OCI-LY3 (cell line): ENCODE measurements around the gene IGHMBP2.

Source experiments
- H2AFZ ChIP-seq: fragments of 200-600, 300-600 bp; shearing (Covaris generic); 2 replicates; pipeline ENCODE4 v1.6.0; 2014; ENCODE audit warnings: antibody characterized with exemption, low read depth, low read length
- H3K27ac ChIP-seq: fragments of 200-600, 300-600 bp; sonication (generic); 2 replicates; pipeline ENCODE4 v1.5.1; 2014; ENCODE audit warnings: mild to moderate bottlenecking, low read length, moderate library complexity, mixed read lengths
- H3K27me3 ChIP-seq: fragments of 200-600, 300-600 bp; sonication (generic); 2 replicates; pipeline ENCODE4 v1.6.1; 2014; ENCODE audit warnings: low read depth, low read length, mixed read lengths
- H3K36me3 ChIP-seq: fragments of 200-600, 300-600 bp; sonication (generic); replicated peaks from 2 replicates; pipeline ENCODE3; 2014; ENCODE audit warnings: low read depth, low read length, mixed read lengths
- H3K4me1 ChIP-seq: fragments of 300-600, 200-600 bp; sonication (generic); 2 replicates; pipeline ENCODE4 v1.6.1; 2014; ENCODE audit warnings: low read length, mixed read lengths
- H3K4me2 ChIP-seq: fragments of 200-600, 300-600 bp; sonication (generic); 2 replicates; pipeline ENCODE4 v1.6.1; 2014; ENCODE audit warnings: low read length, mixed read lengths
- H3K4me3 ChIP-seq: fragments of 300-600, 200-600 bp; sonication (generic); 2 replicates; pipeline ENCODE4 v1.5.1; 2014; ENCODE audit warnings: antibody characterized with exemption, mild to moderate bottlenecking, low read length, moderate library complexity
- H3K79me2 ChIP-seq: fragments of 300-600, 200-600 bp; shearing (Covaris generic); 2 replicates; pipeline ENCODE4 v1.6.1; 2014; ENCODE audit warnings: mild to moderate bottlenecking, low read length, mixed read lengths
- H3K9ac ChIP-seq: fragments of 300-600, 200-600 bp; shearing (Covaris generic); 2 replicates; pipeline ENCODE4 v1.6.0; 2014; ENCODE audit warnings: mild to moderate bottlenecking, low read length, moderate library complexity
- H3K9me3 ChIP-seq: fragments of 200-600, 300-600 bp; shearing (Covaris generic); 2 replicates; pipeline ENCODE4 v1.6.1; 2014; ENCODE audit warnings: low read length, mixed read lengths; ENCODE audit not compliant: insufficient read depth
- H4K20me1 ChIP-seq: fragments of 200-600, 300-600 bp; sonication (generic); 2 replicates; pipeline ENCODE4 v1.6.1; 2016; ENCODE audit warnings: low read length, mixed read lengths; ENCODE audit not compliant: insufficient read depth
- CTCF ChIP-seq: fragments of 200-600, 300-600 bp; sonication (generic); IDR thresholded peaks from 2 replicates; pipeline ENCODE4 v1.5.1; 2014; ENCODE audit warnings: antibody characterized with exemption, low read length, low read depth
- EZH2phosphoT487 ChIP-seq: fragments of 200-600 bp; shearing (Covaris generic); IDR thresholded peaks from 2 replicates; pipeline ENCODE4 v1.6.1; 2018; ENCODE audit warnings: antibody characterized with exemption, mixed run types, low read depth

The IGHMBP2 gene

GRCh38 chr11:68978931-68979594 is 75.4 kb downstream of the IGHMBP2 start:
- H3K4me2 ChIP-seq: no peak overlapping the region
- TF ChIP-seq CTCF (no peak), EZH2phosphoT487 (no peak)
- no peaks in the 10 kb centered on the region for H3K79me2 ChIP-seq
- H3K36me3 ChIP-seq: no peaks in the 10 kb centered on the region
- H2AFZ ChIP-seq: no peak overlapping the region
- H3K4me1 ChIP-seq: no peaks in the 10 kb centered on the region
- H3K27me3 ChIP-seq: peaks cover 19% of the 10 kb centered on the region
- H3K9ac ChIP-seq: no peak overlapping the region
- no peak overlapping the region for H3K27ac ChIP-seq
- H3K4me3 ChIP-seq: no peak overlapping the region
- H3K9me3 ChIP-seq: no peaks in the 10 kb centered on the region
- no peaks in the 10 kb centered on the region for H4K20me1 ChIP-seq

- no peak for TF ChIP-seq EZH2phosphoT487
- TF ChIP-seq CTCF: no peak
- no peaks in the 10 kb centered on the region for H4K20me1 ChIP-seq
- no peaks in the 10 kb centered on the region for H3K79me2 ChIP-seq
- H3K27me3 ChIP-seq: peaks cover 23% of the 10 kb centered on the region
- H3K4me3 ChIP-seq: no peak overlapping the region
- H3K4me2 ChIP-seq: no peak overlapping the region
- H3K9ac ChIP-seq: no peak overlapping the region
- no peak overlapping the region for H3K27ac ChIP-seq
- no peak overlapping the region for H2AFZ ChIP-seq
- H3K4me1 ChIP-seq: no peaks in the 10 kb centered on the region
- no peaks in the 10 kb centered on the region for H3K36me3 ChIP-seq
- H3K9me3 ChIP-seq: no peaks in the 10 kb centered on the region
These were observed 76.5 kb downstream of the IGHMBP2 start for GRCh38 chr11:68979931-68980775.

GRCh38 chr11:68980776-68981065 is 77.0 kb downstream of the IGHMBP2 start, which contains the start of gene MRGPRD:
TSS of gene MRGPRD (minus strand) at chr11:68980986. CDS start at chr11:68980986, 0 bp downstream.
- Histone ChIP-seq H3K4me2 (no peak within 1 kb of the TSS), H3K27ac (no peak within 1 kb of the TSS), H3K36me3 (no peaks in the 10 kb centered on the region), H3K9ac (no peak within 1 kb of the TSS), H3K79me2 (no peaks in the 10 kb centered on the region), H2AFZ (no peak within 1 kb of the TSS), H4K20me1 (no peaks in the 10 kb centered on the region), H3K27me3 (peaks cover 26% of the 10 kb centered on the region), H3K4me1 (no peaks in the 10 kb centered on the region), H3K9me3 (no peaks in the 10 kb centered on the region), H3K4me3 (no peak within 1 kb of the TSS)
- TF ChIP-seq EZH2phosphoT487 (no peak), CTCF (no peak)

- no peak overlapping the region for H3K4me3 ChIP-seq
- H2AFZ ChIP-seq: no peak overlapping the region
- H3K4me1 ChIP-seq: no peaks in the 10 kb centered on the region
- H3K27me3 ChIP-seq: peaks cover 34% of the 10 kb centered on the region
- H3K9ac ChIP-seq: no peak overlapping the region
- H3K27ac ChIP-seq: no peak overlapping the region
- TF ChIP-seq EZH2phosphoT487 (no peak), CTCF (no peak)
- H3K4me2 ChIP-seq: no peak overlapping the region
- no peaks in the 10 kb centered on the region for H4K20me1 ChIP-seq
- no peaks in the 10 kb centered on the region for H3K79me2 ChIP-seq
- no peaks in the 10 kb centered on the region for H3K36me3 ChIP-seq
- no peaks in the 10 kb centered on the region for H3K9me3 ChIP-seq
These were observed 78.4 kb downstream of the IGHMBP2 start for GRCh38 chr11:68982134-68982533.
